H9 (cell line): ENCODE measurements around the gene DCDC2C. TPM values are rescaled to one million over a fixed set of nuclear protein-coding genes. Genes with fewer than 3 reads are reported as not detected.

ENCODE experiments used
- DNase-seq: peaks from one replicate; pipeline ENCODE4 v3.0.0-alpha.2; 2017
- H2AFZ ChIP-seq: one replicate; pipeline ENCODE4 v1.6.1; 2013; ENCODE audit warnings: mild to moderate bottlenecking, low read length, control low read depth, moderate library complexity
- H2AK5ac ChIP-seq: 2 replicates; pipeline ENCODE4 v1.6.1; 2013; ENCODE audit warnings: low read length, control low read depth, mixed read lengths; ENCODE audit not compliant: insufficient read length
- H2BK120ac ChIP-seq: one replicate; pipeline ENCODE4 v1.6.1; 2013; ENCODE audit warnings: low read depth, mild to moderate bottlenecking, low read length, control low read depth, inconsistent platforms; ENCODE audit not compliant: poor library complexity, severe bottlenecking
- H2BK12ac ChIP-seq: 2 replicates; pipeline ENCODE4 v1.6.1; 2013; ENCODE audit warnings: low read length, control low read depth, mixed read lengths, low read depth; ENCODE audit not compliant: insufficient read length
- H2BK15ac ChIP-seq: 2 replicates; pipeline ENCODE4 v1.6.1; 2013; ENCODE audit warnings: low read depth, low read length, control low read depth
- H2BK20ac ChIP-seq: one replicate; pipeline ENCODE4 v1.6.1; 2013; ENCODE audit warnings: low read depth, mild to moderate bottlenecking, low read length, control low read depth, inconsistent platforms; ENCODE audit not compliant: poor library complexity, severe bottlenecking
- H2BK5ac ChIP-seq: 2 replicates; pipeline ENCODE4 v1.6.1; 2013; ENCODE audit warnings: low read length, control low read depth, mixed read lengths; ENCODE audit not compliant: insufficient read length
- H3K14ac ChIP-seq: 2 replicates; pipeline ENCODE4 v1.6.1; 2013; ENCODE audit warnings: low read length, control low read depth; ENCODE audit not compliant: insufficient read depth
- H3K18ac ChIP-seq: 2 replicates; pipeline ENCODE4 v1.6.1; 2013; ENCODE audit warnings: low read depth, mild to moderate bottlenecking, mixed read lengths, low read length, control low read depth; ENCODE audit not compliant: insufficient read length
- H3K23ac ChIP-seq: 2 replicates; pipeline ENCODE4 v1.6.1; 2013; ENCODE audit warnings: low read length, control low read depth, mixed read lengths, low read depth; ENCODE audit not compliant: insufficient read length
- H3K23me2 ChIP-seq: 2 replicates; pipeline ENCODE4 v1.6.1; 2013; ENCODE audit warnings: low read depth, mild to moderate bottlenecking, mixed read lengths, low read length, control low read depth; ENCODE audit not compliant: insufficient read length, poor library complexity, severe bottlenecking
- H3K27ac ChIP-seq: 2 replicates; pipeline ENCODE4 v1.5.1; 2013; ENCODE audit warnings: low read length, control low read depth, mixed read lengths, low read depth; ENCODE audit not compliant: insufficient read length
- H3K27me3 ChIP-seq: 2 replicates; pipeline ENCODE4 v1.6.1; 2013; ENCODE audit warnings: low read length, control low read depth, inconsistent platforms; ENCODE audit not compliant: insufficient read depth
- H3K4ac ChIP-seq: 2 replicates; pipeline ENCODE4 v1.6.1; 2013; ENCODE audit warnings: low read depth, mild to moderate bottlenecking, control low read depth, inconsistent platforms, low read length, moderate library complexity
- H3K4me1 ChIP-seq: 2 replicates; pipeline ENCODE4 v1.6.1; 2013; ENCODE audit warnings: low read length, control low read depth, inconsistent platforms; ENCODE audit not compliant: insufficient read depth
- H3K4me2 ChIP-seq: 2 replicates; pipeline ENCODE4 v1.6.1; 2013; ENCODE audit warnings: low read length, control low read depth, mixed read lengths; ENCODE audit not compliant: insufficient read length, insufficient read depth
- H3K56ac ChIP-seq: 2 replicates; pipeline ENCODE4 v1.6.1; 2013; ENCODE audit warnings: low read depth, mild to moderate bottlenecking, mixed read lengths, low read length, control low read depth; ENCODE audit not compliant: insufficient read length
- H3K79me1 ChIP-seq: 2 replicates; pipeline ENCODE4 v1.6.1; 2013; ENCODE audit warnings: low read depth, mild to moderate bottlenecking, moderate library complexity, low read length, control low read depth, inconsistent platforms; ENCODE audit not compliant: insufficient read depth, poor library complexity, severe bottlenecking
- H3K79me2 ChIP-seq: 2 replicates; pipeline ENCODE4 v1.6.1; 2013; ENCODE audit warnings: low read length, control low read depth, inconsistent platforms; ENCODE audit not compliant: insufficient read depth
- H3K9ac ChIP-seq: 2 replicates; pipeline ENCODE4 v1.6.1; 2013; ENCODE audit warnings: low read length, control low read depth, mixed read lengths; ENCODE audit not compliant: insufficient read length; ENCODE audit errors: extremely low read depth
- H3K9me3 ChIP-seq: one replicate; pipeline ENCODE4 v1.6.1; 2013; ENCODE audit warnings: low read depth, low read length, inconsistent platforms; ENCODE audit not compliant: control insufficient read depth
- H3T11ph ChIP-seq: one replicate; pipeline ENCODE4 v1.6.1; 2013; ENCODE audit warnings: mild to moderate bottlenecking, low read length, control low read depth, inconsistent platforms
- H4K20me1 ChIP-seq: one replicate; pipeline ENCODE4 v1.6.1; 2013; ENCODE audit not compliant: control insufficient read depth, insufficient read length, insufficient read depth
- H4K5ac ChIP-seq: 2 replicates; pipeline ENCODE4 v1.6.1; 2013; ENCODE audit warnings: low read depth, mild to moderate bottlenecking, mixed read lengths, low read length, control low read depth; ENCODE audit not compliant: insufficient read length
- H4K8ac ChIP-seq: replicated peaks from 2 replicates; pipeline ENCODE4 v1.6.1; 2013; ENCODE audit warnings: low read length, control low read depth, mixed read lengths, low read depth; ENCODE audit not compliant: insufficient read length
- H4K91ac ChIP-seq: 2 replicates; pipeline ENCODE4 v1.6.1; 2013; ENCODE audit warnings: low read depth, mild to moderate bottlenecking, moderate library complexity, mixed read lengths, low read length, control low read depth; ENCODE audit not compliant: insufficient read length
- H3K27ac Mint-ChIP-seq, 3 experiments: 2 replicates in 2 of 3; 3 replicates in 1 of 3; pipeline ENCODE4 v1.8.0; 2020 to 2021; ENCODE audit warnings: mixed read lengths in 3 of 3, mild to moderate bottlenecking in 1 of 3, moderate library complexity in 1 of 3
- H3K27me3 Mint-ChIP-seq: 2 replicates; pipeline ENCODE4 v1.8.0; 2021; ENCODE audit warnings: low read depth, mild to moderate bottlenecking, moderate library complexity, mixed read lengths
- H3K36me3 Mint-ChIP-seq, 3 experiments: 2 replicates in 2 of 3; 3 replicates in 1 of 3; pipeline ENCODE4 v1.8.0; 2020 to 2021; ENCODE audit warnings: low read depth in 3 of 3, mixed read lengths in 3 of 3; ENCODE audit not compliant: insufficient read depth in 1 of 3
- H3K4me1 Mint-ChIP-seq, 2 experiments: 2 replicates each; pipeline ENCODE4 v1.8.0; 2020; ENCODE audit warnings: mixed read lengths in 2 of 2
- H3K4me3 Mint-ChIP-seq, 2 experiments: 2 replicates in 1 of 2; 3 replicates in 1 of 2; pipeline ENCODE4 v1.8.0; 2020 to 2021; ENCODE audit warnings: mild to moderate bottlenecking in 2 of 2, mixed read lengths in 2 of 2, moderate library complexity in 1 of 2
- H3K9me3 Mint-ChIP-seq, 2 experiments: 2 replicates in 1 of 2; 3 replicates in 1 of 2; pipeline ENCODE4 v1.8.0; 2020; ENCODE audit warnings: mild to moderate bottlenecking in 2 of 2, mixed read lengths in 2 of 2, moderate library complexity in 1 of 2
- WGBS: extraction: QIAGEN DNeasy Blood & Tissue Kit; methylation state at CpG from one replicate; pipeline ENCODE4 v1.1.7; 2013; ENCODE audit warnings: missing lambda C conversion rate, low lambda C conversion rate, mixed read lengths; ENCODE audit not compliant: insufficient read length; ENCODE audit errors: extremely low coverage; 5-methylcytosine and 5-hydroxymethylcytosine counted together
- total RNA-seq: library from RNA; stranded (reverse); gene quantifications from 2 replicates; pipeline ENCODE4 v1.2.1, GENCODE V29; 2021
- TF ChIP-seq, protein P1 (sequence below): fragments of 200-600 bp; sonication (generic); conservative IDR thresholded peaks from 3 replicates; pipeline ENCODE4 v1.8.0; 2021; ENCODE audit warnings: antibody characterized with exemption, mild to moderate bottlenecking

The DCDC2C gene
- total RNA-seq, 1 experiment from 2014 or later = not detected

DNA sequence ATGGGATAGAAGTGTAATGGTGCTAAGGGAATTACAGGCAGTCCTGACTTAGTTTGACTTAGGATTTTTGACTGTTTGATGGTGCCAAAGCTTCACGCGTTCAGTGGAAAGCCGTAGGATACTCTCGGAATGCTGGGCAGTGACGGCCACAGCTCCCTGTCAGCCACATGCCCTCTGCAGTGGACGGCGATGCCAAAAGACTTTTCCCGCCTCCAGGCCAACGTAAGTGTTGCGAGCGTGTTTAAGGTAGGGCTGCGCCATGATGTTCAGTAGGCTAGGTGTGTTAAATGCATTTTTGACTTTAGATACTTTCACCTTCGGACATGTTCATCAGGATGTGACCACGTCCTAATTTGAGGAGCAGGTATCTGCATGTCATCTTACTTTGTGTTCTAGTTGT, 63.4 kb downstream of the DCDC2C start:
- 0 out of 4 replicates have a peak, but pooled peaks cover 0 to 4% of the 10 kb centered on the region in 2 experiments for H3K4me1 Mint-ChIP-seq
- Histone ChIP-seq H3K79me2 (no peaks in the 10 kb centered on the region), H3K9ac (no peak overlapping the region), H4K20me1 (no peaks in the 10 kb centered on the region), H2BK5ac (no peak overlapping the region), H3K9me3 (no peaks in the 10 kb centered on the region), H2BK15ac (no peak overlapping the region), H3K14ac (no peak overlapping the region), H3K23ac (no peak overlapping the region), H2BK12ac (no peak overlapping the region), H3K4me1 (no peaks in the 10 kb centered on the region), H4K91ac (no peak overlapping the region), H2AFZ (no peak overlapping the region), H3K56ac (no peak overlapping the region), H2BK120ac (no peak overlapping the region), H3K23me2 (no peaks in the 10 kb centered on the region), H3T11ph (no peak overlapping the region), H3K4ac (no peak overlapping the region), H3K27me3 (no peaks in the 10 kb centered on the region), H3K27ac (no peak overlapping the region), H3K18ac (no peak overlapping the region), H3K79me1 (no peaks in the 10 kb centered on the region), H4K8ac (no peak overlapping the region), H2AK5ac (no peak overlapping the region), H4K5ac (no peak overlapping the region), H2BK20ac (no peak overlapping the region), H3K4me2 (no peak overlapping the region)
- TF ChIP-seq, protein P1, sequence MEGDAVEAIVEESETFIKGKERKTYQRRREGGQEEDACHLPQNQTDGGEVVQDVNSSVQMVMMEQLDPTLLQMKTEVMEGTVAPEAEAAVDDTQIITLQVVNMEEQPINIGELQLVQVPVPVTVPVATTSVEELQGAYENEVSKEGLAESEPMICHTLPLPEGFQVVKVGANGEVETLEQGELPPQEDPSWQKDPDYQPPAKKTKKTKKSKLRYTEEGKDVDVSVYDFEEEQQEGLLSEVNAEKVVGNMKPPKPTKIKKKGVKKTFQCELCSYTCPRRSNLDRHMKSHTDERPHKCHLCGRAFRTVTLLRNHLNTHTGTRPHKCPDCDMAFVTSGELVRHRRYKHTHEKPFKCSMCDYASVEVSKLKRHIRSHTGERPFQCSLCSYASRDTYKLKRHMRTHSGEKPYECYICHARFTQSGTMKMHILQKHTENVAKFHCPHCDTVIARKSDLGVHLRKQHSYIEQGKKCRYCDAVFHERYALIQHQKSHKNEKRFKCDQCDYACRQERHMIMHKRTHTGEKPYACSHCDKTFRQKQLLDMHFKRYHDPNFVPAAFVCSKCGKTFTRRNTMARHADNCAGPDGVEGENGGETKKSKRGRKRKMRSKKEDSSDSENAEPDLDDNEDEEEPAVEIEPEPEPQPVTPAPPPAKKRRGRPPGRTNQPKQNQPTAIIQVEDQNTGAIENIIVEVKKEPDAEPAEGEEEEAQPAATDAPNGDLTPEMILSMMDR = no peak
- no peaks in the 10 kb centered on the region; a peak in 1 of 5 replicates for H3K9me3 Mint-ChIP-seq
- H3K36me3 Mint-ChIP-seq = no peaks in the 10 kb centered on the region; a peak in 1 of 7 replicates
- H3K4me3 Mint-ChIP-seq = no peak overlapping the region
- whole genome bisulfite sequencing = no CpG with 5 or more reads among the region's 14 CpGs
- no peak for DNase-seq
- H3K27ac Mint-ChIP-seq = no peak overlapping the region
- peaks cover 12% of the 10 kb centered on the region for H3K27me3 Mint-ChIP-seq
